Calu3 (cell line): ENCODE measurements around the gene CLNK. TPM values are rescaled to one million over a fixed set of nuclear protein-coding genes. Genes with fewer than 3 reads are reported as not detected.

ENCODE experiments used
- BruUV-seq: library from RNA; stranded (reverse); fragments of 400-500 nt; replicated peaks from 2 replicates; lab custom pipeline; 2021; lab: Mats Ljungman, UMichigan
- CTCF ChIA-PET: fragments of 300-600 bp; sonication (Branson Sonifier 250); formaldehyde crosslinking; loops from one replicate; lab custom pipeline; 2022; ENCODE audit warnings: antibody characterized with exemption; lab: Charles Lee
- DNase-seq: peaks from one replicate; pipeline ENCODE4 v3.0.0; 2022
- H3K27ac Mint-ChIP-seq: one replicate; pipeline ENCODE4 v1.8.0; 2022; ENCODE audit warnings: mixed read lengths; ENCODE audit not compliant: unreplicated experiment
- H3K27me3 Mint-ChIP-seq: one replicate; pipeline ENCODE4 v1.8.0; 2022; ENCODE audit warnings: mixed read lengths; ENCODE audit not compliant: unreplicated experiment
- H3K36me3 Mint-ChIP-seq: one replicate; pipeline ENCODE4 v1.8.0; 2022; ENCODE audit warnings: mild to moderate bottlenecking, moderate library complexity, mixed read lengths; ENCODE audit not compliant: insufficient read depth, unreplicated experiment
- H3K4me1 Mint-ChIP-seq: one replicate; pipeline ENCODE4 v1.8.0; 2022; ENCODE audit warnings: mild to moderate bottlenecking, low read depth, mixed read lengths; ENCODE audit not compliant: unreplicated experiment
- H3K4me3 Mint-ChIP-seq: one replicate; pipeline ENCODE4 v1.8.0; 2022; ENCODE audit warnings: mild to moderate bottlenecking, low read depth, moderate library complexity, mixed read lengths; ENCODE audit not compliant: unreplicated experiment
- H3K9me3 Mint-ChIP-seq: one replicate; pipeline ENCODE4 v1.8.0; 2022; ENCODE audit warnings: low read depth, mixed read lengths; ENCODE audit not compliant: unreplicated experiment
- intact Hi-C: fragments of 100-400 bp; cut with micrococcal nuclease; formaldehyde crosslinking; loops from one replicate; pipeline ENCODE4 v1.10.0; 2022; ENCODE audit not compliant: unreplicated experiment
- total RNA-seq: library from RNA; stranded (reverse); gene quantifications from 2 replicates; pipeline ENCODE4 v1.2.3, GENCODE V29; 2022
- TF ChIP-seq, protein P1 (sequence below): fragments of 200-600 bp; IDR thresholded peaks from one replicate; pipeline ENCODE4 v1.8.0; 2022; ENCODE audit warnings: antibody characterized with exemption; ENCODE audit not compliant: unreplicated experiment

Gene CLNK
- total RNA-seq, 1 experiment from 2014 or later: not detected

DNA sequence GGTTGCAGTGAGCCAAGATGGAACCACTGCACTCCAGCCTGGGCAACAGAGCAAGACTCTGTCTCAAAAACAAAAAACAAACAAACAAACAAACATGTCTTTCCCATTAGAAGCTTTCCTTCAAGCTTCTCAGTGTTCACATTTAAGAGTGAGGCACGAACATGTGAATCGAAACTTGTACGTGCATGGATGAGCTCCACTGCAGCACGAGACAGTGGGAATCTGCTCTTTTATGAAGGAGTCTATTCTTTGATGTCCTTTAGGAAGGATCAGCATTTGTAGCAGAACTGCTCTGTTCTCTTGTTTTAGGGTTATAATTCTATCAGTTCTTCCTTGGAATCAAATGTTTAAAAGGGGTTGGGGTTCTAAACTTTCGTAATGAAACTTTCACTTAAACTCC lies 204.0 kb downstream of the CLNK start:
- no TSS peak for BruUV-seq
- intact Hi-C loops: no loop called here
- DNase-seq: no peak
- Mint-ChIP-seq H3K9me3 (no peaks in the 10 kb centered on the region), H3K4me3 (no peak overlapping the region), H3K36me3 (no peaks in the 10 kb centered on the region), H3K27me3 (no peaks in the 10 kb centered on the region), H3K27ac (no peak overlapping the region), H3K4me1 (no peaks in the 10 kb centered on the region)
- TF ChIP-seq, protein P1, sequence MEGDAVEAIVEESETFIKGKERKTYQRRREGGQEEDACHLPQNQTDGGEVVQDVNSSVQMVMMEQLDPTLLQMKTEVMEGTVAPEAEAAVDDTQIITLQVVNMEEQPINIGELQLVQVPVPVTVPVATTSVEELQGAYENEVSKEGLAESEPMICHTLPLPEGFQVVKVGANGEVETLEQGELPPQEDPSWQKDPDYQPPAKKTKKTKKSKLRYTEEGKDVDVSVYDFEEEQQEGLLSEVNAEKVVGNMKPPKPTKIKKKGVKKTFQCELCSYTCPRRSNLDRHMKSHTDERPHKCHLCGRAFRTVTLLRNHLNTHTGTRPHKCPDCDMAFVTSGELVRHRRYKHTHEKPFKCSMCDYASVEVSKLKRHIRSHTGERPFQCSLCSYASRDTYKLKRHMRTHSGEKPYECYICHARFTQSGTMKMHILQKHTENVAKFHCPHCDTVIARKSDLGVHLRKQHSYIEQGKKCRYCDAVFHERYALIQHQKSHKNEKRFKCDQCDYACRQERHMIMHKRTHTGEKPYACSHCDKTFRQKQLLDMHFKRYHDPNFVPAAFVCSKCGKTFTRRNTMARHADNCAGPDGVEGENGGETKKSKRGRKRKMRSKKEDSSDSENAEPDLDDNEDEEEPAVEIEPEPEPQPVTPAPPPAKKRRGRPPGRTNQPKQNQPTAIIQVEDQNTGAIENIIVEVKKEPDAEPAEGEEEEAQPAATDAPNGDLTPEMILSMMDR: no peak
- CTCF ChIA-PET: no interaction called here

DNA sequence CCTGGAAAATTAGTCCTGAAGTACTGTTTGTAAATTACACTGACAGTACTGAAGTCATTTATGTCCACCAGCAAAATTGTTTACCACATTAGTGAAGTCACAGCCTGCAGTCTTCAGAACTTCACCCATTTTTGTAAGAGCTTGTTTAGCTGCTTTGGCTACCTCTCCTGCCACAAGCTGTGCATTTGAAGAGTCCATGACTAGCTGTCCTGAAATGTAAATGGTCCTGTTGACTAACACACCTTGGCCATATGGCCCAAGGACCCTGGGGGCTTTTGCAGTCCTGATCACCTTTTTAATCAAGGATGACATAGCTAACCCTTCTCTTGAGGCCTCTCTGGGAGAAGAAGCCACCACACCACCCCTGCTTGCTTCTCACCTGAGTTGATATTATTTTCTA lies 205.9 kb downstream of the CLNK start:
- TF ChIP-seq, protein P1: no peak

DNA sequence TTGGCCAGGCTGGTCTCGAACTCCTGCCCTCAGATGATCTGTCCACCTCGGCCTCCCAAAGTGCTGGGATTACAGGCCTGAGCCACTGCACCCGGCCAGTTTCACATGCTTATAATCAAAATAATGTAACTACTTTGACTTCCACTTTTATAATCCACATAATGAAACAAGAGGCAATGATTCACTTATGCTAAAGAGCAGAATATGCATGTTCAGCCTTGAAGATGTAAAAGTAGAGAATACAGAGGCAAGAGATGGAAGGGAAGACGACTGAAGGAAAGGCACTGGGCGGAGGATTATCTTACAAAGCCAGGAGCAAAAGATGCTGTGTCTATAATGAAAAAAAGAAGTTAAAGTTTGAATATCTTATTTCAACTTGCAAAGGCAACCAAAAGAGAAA lies 214.1 kb downstream of the CLNK start:
- TF ChIP-seq, protein P1: no peak
- CTCF ChIA-PET: no interaction called here
- no TSS peak for BruUV-seq
- intact Hi-C loops: no loop called here
- Mint-ChIP-seq H3K36me3 (no peaks in the 10 kb centered on the region), H3K27me3 (peaks cover 12% of the 10 kb centered on the region), H3K4me3 (no peak overlapping the region), H3K27ac (no peak overlapping the region), H3K9me3 (peaks cover 2% of the 10 kb centered on the region), H3K4me1 (no peaks in the 10 kb centered on the region)
- DNase-seq: no peak

More for the DNA sequence above, 205.9 kb downstream of the CLNK start:
- CTCF ChIA-PET: no interaction called here
- no peak overlapping the region for H3K4me3 Mint-ChIP-seq
- no TSS peak for BruUV-seq
- H3K27me3 Mint-ChIP-seq: no peaks in the 10 kb centered on the region
- no peak overlapping the region for H3K27ac Mint-ChIP-seq
- intact Hi-C loops: no loop called here
- no peaks in the 10 kb centered on the region for H3K4me1 Mint-ChIP-seq
- no peaks in the 10 kb centered on the region for H3K36me3 Mint-ChIP-seq
- H3K9me3 Mint-ChIP-seq: no peaks in the 10 kb centered on the region
- no peak for DNase-seq

DNA sequence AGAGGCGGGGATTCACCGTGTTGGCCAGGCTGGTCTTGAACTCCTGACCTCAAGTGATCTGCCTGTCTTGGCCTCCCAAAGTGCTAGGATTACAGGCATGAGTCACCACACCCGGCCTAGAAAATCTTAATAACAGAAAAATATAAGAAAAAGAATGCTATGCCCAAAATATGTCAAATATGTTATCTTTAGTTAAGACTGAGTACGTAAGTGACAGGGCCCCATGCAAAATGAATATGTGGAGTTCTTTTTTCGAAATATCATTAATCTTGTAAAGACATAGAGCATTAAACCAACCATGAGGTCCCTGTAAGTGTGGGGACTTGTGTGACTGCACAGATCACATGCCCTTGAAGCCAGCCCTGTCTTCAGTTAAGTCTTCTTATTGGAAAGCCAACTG lies 218.4 kb downstream of the CLNK start:
- H3K27ac Mint-ChIP-seq: no peak overlapping the region
- CTCF ChIA-PET: no interaction called here
- H3K9me3 Mint-ChIP-seq: peaks cover 2% of the 10 kb centered on the region
- no peak for DNase-seq
- BruUV-seq: no TSS peak
- H3K4me3 Mint-ChIP-seq: no peak overlapping the region
- no peaks in the 10 kb centered on the region for H3K4me1 Mint-ChIP-seq
- H3K36me3 Mint-ChIP-seq: no peaks in the 10 kb centered on the region
- H3K27me3 Mint-ChIP-seq: peaks cover 12% of the 10 kb centered on the region
- intact Hi-C loops: no loop called here
- TF ChIP-seq, protein P1: no peak
